GM19395 (cell line): ENCODE data around the gene PPARD.

Experiments used
- ATAC-seq: cut with Tn5 transposase; IDR thresholded peaks from one replicate; pipeline ENCODE4 v1.9.1; 2021; ENCODE audit warnings: mild to moderate bottlenecking, moderate library complexity; ENCODE audit not compliant: unreplicated experiment

The PPARD gene

GRCh38 chr6:35465646-35466045, 123.3 kb downstream of the PPARD start:
- ATAC-seq = no peak

- ATAC-seq = peak; percentile 70
Measured at GRCh38 chr6:35468181-35468979, 126.0 kb downstream of the PPARD start, which contains the start of gene RPL10A. Gene RPL10A (plus strand): TSS chr6:35468401. CDS start chr6:35468435, 34 bp downstream.

GRCh38 chr6:35468980-35469750, 126.8 kb downstream of the PPARD start:
- no peak for ATAC-seq

- ATAC-seq = no peak
Measured at GRCh38 chr6:35469751-35470662, 127.6 kb downstream of the PPARD start.

GRCh38 chr6:35470663-35471120, 128.3 kb downstream of the PPARD start:
- ATAC-seq = no peak

GRCh38 chr6:35471836-35472345, 129.5 kb downstream of the PPARD start:
- ATAC-seq = no peak

- ATAC-seq = no peak
Measured at GRCh38 chr6:35473075-35473849, 130.9 kb downstream of the PPARD start.

- no peak for ATAC-seq
Measured at GRCh38 chr6:35473850-35474130, 131.4 kb downstream of the PPARD start.

- ATAC-seq = no peak
Measured at GRCh38 chr6:35474131-35474941, 132.0 kb downstream of the PPARD start.

GRCh38 chr6:35474942-35475570, 132.7 kb downstream of the PPARD start:
- ATAC-seq = no peak

GRCh38 chr6:35475573-35475972, 133.2 kb downstream of the PPARD start:
- no peak for ATAC-seq

- no peak for ATAC-seq
Measured at GRCh38 chr6:35476004-35476403, 133.6 kb downstream of the PPARD start.

GRCh38 chr6:35477028-35477427, 134.7 kb downstream of the PPARD start:
- no peak for ATAC-seq
